Skeletal muscle cell (primary cell): ENCODE measurements around the gene FIS1.
"Not testable (repeated sequence)": the region's sequence is repeated elsewhere in the genome, so short reads cannot be mapped to it uniquely, and the experiment has no call there.

Experiments used
- DNase-seq: peaks from one replicate; pipeline ENCODE4 v3.0.0-alpha.2; 2010; ENCODE audit warnings: low read depth
- H3K4me3 ChIP-seq: 2 replicates; pipeline ENCODE4 v1.5.1; 2011; ENCODE audit warnings: low read depth, mild to moderate bottlenecking, control low read depth, low read length, moderate library complexity

FIS1 gene

GRCh38 chr7:101264102-101264706 lies 19.3 kb upstream of the FIS1 start:
- not testable (repeated sequence) for DNase-seq, H3K4me3 ChIP-seq

GRCh38 chr7:101258243-101258731 lies 13.4 kb upstream of the FIS1 start:
- no peak overlapping the region for H3K4me3 ChIP-seq
- peak; percentile 15 for DNase-seq

GRCh38 chr7:101255796-101256195 lies 10.9 kb upstream of the FIS1 start:
- no peak overlapping the region for H3K4me3 ChIP-seq
- DNase-seq: no peak

GRCh38 chr7:101253199-101253598 lies 8.3 kb upstream of the FIS1 start:
- not testable (repeated sequence) for DNase-seq, H3K4me3 ChIP-seq

GRCh38 chr7:101251871-101252659 lies 7.2 kb upstream of the FIS1 start:
- peak overlapping the region; percentile 96 for H3K4me3 ChIP-seq
- peak; percentile 95 for DNase-seq

- no peak for DNase-seq
- H3K4me3 ChIP-seq: no peak overlapping the region
Observed at GRCh38 chr7:101250324-101250723, 5.4 kb upstream of the FIS1 start.

- no peak overlapping the region for H3K4me3 ChIP-seq
Observed at GRCh38 chr7:101248276-101248675, 3.4 kb upstream of the FIS1 start.

GRCh38 chr7:101245147-101245668 lies 327 bp upstream of the FIS1 start:
- no peak for DNase-seq
- peak overlapping the region; percentile 98 for H3K4me3 ChIP-seq

More at GRCh38 chr7:101248276-101248675, 3.4 kb upstream of the FIS1 start:
- no peak for DNase-seq

- DNase-seq: no peak
Observed at GRCh38 chr7:101243646-101244374, 1.1 kb downstream of the FIS1 start.

GRCh38 chr7:101241443-101242349 lies 3.2 kb downstream of the FIS1 start:
- no peak overlapping the region for H3K4me3 ChIP-seq
- no peak for DNase-seq

More at GRCh38 chr7:101243646-101244374, 1.1 kb downstream of the FIS1 start:
- H3K4me3 ChIP-seq: peak overlapping the region; percentile 98

GRCh38 chr7:101241015-101241363 lies 3.9 kb downstream of the FIS1 start:
- DNase-seq: no peak
- H3K4me3 ChIP-seq: no peak overlapping the region

- no peak for DNase-seq
- H3K4me3 ChIP-seq: no peak overlapping the region
Observed at GRCh38 chr7:101240226-101241014, 4.5 kb downstream of the FIS1 start.

- no peak for DNase-seq
- H3K4me3 ChIP-seq: no peak overlapping the region
Observed at GRCh38 chr7:101239951-101240220, 5.0 kb downstream of the FIS1 start.

GRCh38 chr7:101239191-101239950 lies 5.5 kb downstream of the FIS1 start:
- no peak overlapping the region for H3K4me3 ChIP-seq
- no peak for DNase-seq

- H3K4me3 ChIP-seq: no peak overlapping the region
- no peak for DNase-seq
Observed at GRCh38 chr7:101238226-101239182, 6.4 kb downstream of the FIS1 start.

GRCh38 chr7:101237206-101238067 lies 7.4 kb downstream of the FIS1 start, which contains the start of gene CLDN15:
Gene CLDN15, minus strand, starts transcription at chr7:101237802. Its CDS starts 221 bp downstream, at chr7:101237581.
- no peak within 1 kb of the TSS for H3K4me3 ChIP-seq
- peak; percentile 63 for DNase-seq
